ENCODE data around the gene CDX2.

The CDX2 gene

GRCh38 chr13:27971776-27972477 lies 2.8 kb upstream of the CDX2 start:
- DNase-seq, result no peak
- H3K4me3 ChIP-seq (ENCODE audit: low read depth, low read length), result no peak overlapping the region
- no peak overlapping the region for H3K27ac ChIP-seq
- no peaks in the 10 kb centered on the region for H3K36me3 ChIP-seq
- H3K27me3 ChIP-seq (ENCODE audit: insufficient read depth, low read depth, severe bottlenecking), result peaks cover 100% of the 10 kb centered on the region
- no peak for TF ChIP-seq CTCF (IDR thresholded peaks at IDR 0.05; ENCODE audit: low read depth, low read length)
- H3K9me3 ChIP-seq (ENCODE audit: severe bottlenecking), result peaks cover 28% of the 10 kb centered on the region

- no peaks in the 10 kb centered on the region for H3K36me3 ChIP-seq
- no peak overlapping the region for H3K4me3 ChIP-seq (ENCODE audit: low read depth, low read length)
- H3K27me3 ChIP-seq (ENCODE audit: insufficient read depth, low read depth, severe bottlenecking), result peaks cover 100% of the 10 kb centered on the region
- no peak overlapping the region for H3K27ac ChIP-seq
- DNase-seq, result no peak
- H3K9me3 ChIP-seq (ENCODE audit: severe bottlenecking), result peaks cover 35% of the 10 kb centered on the region
- TF ChIP-seq CTCF (IDR thresholded peaks at IDR 0.05; ENCODE audit: low read depth, low read length), result no peak
Measured at GRCh38 chr13:27971236-27971645, 2.1 kb upstream of the CDX2 start.

- DNase-seq, result no peak
- Histone ChIP-seq H3K9me3 (ENCODE audit: severe bottlenecking) (peaks cover 41% of the 10 kb centered on the region), H3K27me3 (ENCODE audit: insufficient read depth, low read depth, severe bottlenecking) (peaks cover 100% of the 10 kb centered on the region)
Measured at GRCh38 chr13:27970382-27971235, 1.5 kb upstream of the CDX2 start.

GRCh38 chr13:27969866-27970229 lies 733 bp upstream of the CDX2 start:
- no peak overlapping the region for H3K4me3 ChIP-seq (ENCODE audit: low read depth, low read length)
- TF ChIP-seq CTCF (IDR thresholded peaks at IDR 0.05; ENCODE audit: low read depth, low read length), result no peak
- H3K9me3 ChIP-seq (ENCODE audit: severe bottlenecking), result peaks cover 41% of the 10 kb centered on the region
- no peaks in the 10 kb centered on the region for H3K36me3 ChIP-seq
- no peak overlapping the region for H3K27ac ChIP-seq
- DNase-seq, result no peak
- peaks cover 100% of the 10 kb centered on the region for H3K27me3 ChIP-seq (ENCODE audit: insufficient read depth, low read depth, severe bottlenecking)

More at GRCh38 chr13:27970382-27971235, 1.5 kb upstream of the CDX2 start:
- Histone ChIP-seq H3K27ac (no peak overlapping the region), H3K36me3 (no peaks in the 10 kb centered on the region), H3K4me3 (ENCODE audit: low read depth, low read length) (no peak overlapping the region)
- no peak for TF ChIP-seq CTCF (IDR thresholded peaks at IDR 0.05; ENCODE audit: low read depth, low read length)

GRCh38 chr13:27968316-27969081 lies 616 bp downstream of the CDX2 start:
- Histone ChIP-seq H3K9me3 (ENCODE audit: severe bottlenecking) (peaks cover 44% of the 10 kb centered on the region), H3K27ac (no peak overlapping the region), H3K4me3 (ENCODE audit: low read depth, low read length) (peak overlapping the region; percentile 3; the same call in 1 of the 2 replicates), H3K36me3 (no peaks in the 10 kb centered on the region), H3K27me3 (ENCODE audit: insufficient read depth, low read depth, severe bottlenecking) (peaks cover 100% of the 10 kb centered on the region)
- DNase-seq, result no peak
- no peak for TF ChIP-seq CTCF (IDR thresholded peaks at IDR 0.05; ENCODE audit: low read depth, low read length)
